ENCODE data around the gene RASGRP1. TPM values are rescaled to one million over a fixed set of nuclear protein-coding genes. Genes with fewer than 3 reads are reported as not detected.
A peak's percentile ranks its signal among the peaks of the same experiment; 100 is the strongest.

RASGRP1 gene
- total RNA-seq, 2 experiments from 2014 or later, result 200 to 208 TPM

DNA sequence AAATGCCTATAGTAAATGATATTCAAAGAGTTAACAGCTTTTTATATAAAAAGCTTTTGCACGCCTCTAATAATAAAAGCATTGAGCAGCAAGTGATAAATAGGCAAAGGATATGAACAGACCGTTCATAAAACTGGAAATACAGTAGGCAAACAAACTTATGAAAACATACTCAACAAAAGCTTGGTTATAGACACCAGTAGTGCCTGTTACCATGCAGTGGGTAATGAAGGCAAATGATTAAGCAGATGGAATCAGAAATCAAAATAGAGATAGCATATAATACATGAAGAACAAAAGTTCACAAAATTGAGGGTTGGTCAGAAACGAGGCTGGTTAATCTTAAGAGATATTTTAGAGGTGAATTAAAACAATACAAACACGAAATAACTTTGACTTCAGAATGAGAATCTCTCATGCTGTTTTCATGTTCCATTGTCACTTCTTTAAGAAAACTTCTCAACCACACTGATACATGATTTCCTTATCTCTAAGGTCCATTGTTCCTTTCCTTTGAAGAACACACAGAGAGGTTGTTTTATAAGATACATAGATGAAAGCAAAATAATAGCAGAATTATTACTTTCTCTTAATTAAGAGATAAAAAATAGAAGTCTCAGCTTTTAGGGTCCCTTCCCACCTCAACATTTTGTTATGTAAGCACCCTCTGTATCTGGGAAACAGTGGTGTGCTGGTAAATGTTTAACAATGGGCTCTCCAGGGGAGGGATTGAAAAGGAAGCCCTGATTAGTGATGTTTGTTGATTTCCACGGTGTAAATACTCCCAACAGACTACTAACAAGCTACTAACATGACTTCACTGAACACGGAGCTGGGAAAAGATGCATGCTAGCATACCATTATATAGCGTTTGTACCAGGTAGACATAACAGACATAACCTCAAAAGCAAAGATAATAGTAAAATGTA lies 12.6 kb downstream of the RASGRP1 start:
- ChIA-PET POLR2A (interaction anchor here (0.7 to 7.3 kb wide), 11 partner anchors 10 to 144 kb away, joined by 3 to 73 read pairs (median 9); partner anchors contain the start of genes FAM98B and RASGRP1), CTCF (interaction anchor here (0.8 to 5.7 kb wide), 13 partner anchors 9 to 148 kb away, joined by 3 to 36 read pairs (median 4); partner anchors contain the start of gene RASGRP1)
- Mint-ChIP-seq H3K36me3 (ENCODE audit: low read depth) (peaks cover 88% of the 10 kb centered on the region), H3K27me3 (no peaks in the 10 kb centered on the region), H3K9me3 (no peaks in the 10 kb centered on the region), H3K4me3 (peak overlapping the region; percentile 55), H3K27ac (peak overlapping the region; percentile 58), H3K4me1 (peaks cover 87% of the 10 kb centered on the region)
- DNase-seq, result no peak

- Mint-ChIP-seq H3K9me3 (no peaks in the 10 kb centered on the region), H3K36me3 (ENCODE audit: low read depth) (peaks cover 84% of the 10 kb centered on the region), H3K4me3 (no peak overlapping the region), H3K27ac (peak overlapping the region; percentile 11), H3K4me1 (peaks cover 81% of the 10 kb centered on the region), H3K27me3 (no peaks in the 10 kb centered on the region)
- POLR2A ChIA-PET, result interaction anchor here (0.6 to 1.8 kb wide), 5 partner anchors 13 to 141 kb away, joined by 3 to 7 read pairs (median 3); no protein-coding TSS in a partner anchor
- CTCF ChIA-PET, result interaction anchor here (1.2 to 1.7 kb wide), 3 partner anchors 15 to 150 kb away, joined by 3 to 5 read pairs (median 3); partner anchors contain the start of gene RASGRP1
- DNase-seq, result no peak
These were observed 15.4 kb downstream of the RASGRP1 start for GRCh38 chr15:38549222-38549621.

DNA sequence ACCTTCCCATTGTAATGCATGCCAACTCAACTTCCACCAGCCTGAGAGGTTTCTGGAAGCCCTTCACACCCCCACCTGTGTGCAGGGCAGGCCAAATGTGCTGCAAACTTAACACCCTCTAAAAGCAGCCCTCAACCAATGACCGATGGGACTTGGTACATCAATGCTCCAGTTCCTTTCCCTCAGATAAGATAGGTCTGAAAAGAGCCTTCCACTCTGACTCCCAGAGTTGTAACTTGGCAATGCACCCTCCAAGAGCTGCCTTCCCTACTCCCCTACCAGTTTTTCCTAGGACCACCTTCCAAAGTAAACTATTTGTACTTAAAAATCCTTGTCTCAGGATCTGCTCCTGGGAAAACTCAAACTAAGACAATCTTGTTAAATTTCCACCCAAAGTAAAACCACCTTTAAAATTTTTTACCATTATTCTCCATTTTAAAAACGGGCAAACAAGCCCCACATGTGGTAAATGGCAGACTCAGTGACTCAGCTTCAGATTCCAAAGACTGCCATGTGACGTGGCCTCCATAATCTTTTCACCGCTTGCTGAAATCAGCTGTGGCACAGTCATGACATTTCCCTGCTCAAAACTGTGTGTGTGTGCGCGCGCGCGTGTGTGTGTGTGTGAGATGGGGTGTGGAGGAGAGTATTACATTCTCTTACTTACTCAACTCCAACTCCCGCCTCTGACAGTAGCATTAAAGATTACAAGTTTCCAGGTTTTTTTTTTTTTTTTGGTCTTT lies 17.2 kb downstream of the RASGRP1 start:
- Mint-ChIP-seq H3K4me1 (peaks cover 77% of the 10 kb centered on the region), H3K36me3 (ENCODE audit: low read depth) (peaks cover 81% of the 10 kb centered on the region), H3K9me3 (no peaks in the 10 kb centered on the region), H3K27ac (peak overlapping the region; percentile 38), H3K27me3 (no peaks in the 10 kb centered on the region), H3K4me3 (no peak overlapping the region)
- POLR2A ChIA-PET, result interaction anchor here (1.0 to 1.4 kb wide), 5 partner anchors 8 to 136 kb away, joined by 3 to 6 read pairs (median 3); no protein-coding TSS in a partner anchor
- CTCF ChIA-PET, result interaction anchor here (1.6 kb wide), 1 partner anchor 17 kb away, joined by 3 read pairs; the partner anchor contains the start of gene RASGRP1
- DNase-seq, result no peak

DNA sequence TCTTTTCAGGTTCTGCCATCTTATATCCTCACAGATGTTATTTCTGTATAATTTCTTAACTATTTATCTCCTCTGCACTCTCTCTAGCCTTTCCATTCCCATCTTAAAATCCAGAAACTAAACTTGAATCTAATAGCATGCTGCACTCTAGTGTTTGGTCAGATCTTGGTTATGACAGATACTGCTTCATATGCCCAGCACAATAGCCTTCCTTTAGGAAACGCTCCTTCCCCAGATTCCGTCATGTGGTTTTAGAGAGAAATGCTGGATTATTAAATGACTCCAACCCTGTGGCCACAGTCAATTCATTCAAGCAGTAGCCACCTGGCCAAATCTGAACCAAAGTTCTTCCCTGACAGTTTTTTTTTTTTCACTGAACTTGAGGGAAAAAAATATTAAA lies 19.4 kb downstream of the RASGRP1 start:
- no peak for DNase-seq
- H3K4me3 Mint-ChIP-seq, result no peak overlapping the region
- POLR2A ChIA-PET, result interaction anchor here (1.2 to 1.5 kb wide), 3 partner anchors 12 to 151 kb away, joined by 3 to 7 read pairs (median 4); no protein-coding TSS in a partner anchor
- no peaks in the 10 kb centered on the region for H3K27me3 Mint-ChIP-seq
- no peak overlapping the region for H3K27ac Mint-ChIP-seq
- peaks cover 87% of the 10 kb centered on the region for H3K36me3 Mint-ChIP-seq (ENCODE audit: low read depth)
- no peaks in the 10 kb centered on the region for H3K9me3 Mint-ChIP-seq
- peaks cover 83% of the 10 kb centered on the region for H3K4me1 Mint-ChIP-seq
- CTCF ChIA-PET, result interaction anchor here (1.6 to 2.6 kb wide), 2 partner anchors 139 to 154 kb away, joined by 6 to 9 read pairs; no protein-coding TSS in a partner anchor

DNA sequence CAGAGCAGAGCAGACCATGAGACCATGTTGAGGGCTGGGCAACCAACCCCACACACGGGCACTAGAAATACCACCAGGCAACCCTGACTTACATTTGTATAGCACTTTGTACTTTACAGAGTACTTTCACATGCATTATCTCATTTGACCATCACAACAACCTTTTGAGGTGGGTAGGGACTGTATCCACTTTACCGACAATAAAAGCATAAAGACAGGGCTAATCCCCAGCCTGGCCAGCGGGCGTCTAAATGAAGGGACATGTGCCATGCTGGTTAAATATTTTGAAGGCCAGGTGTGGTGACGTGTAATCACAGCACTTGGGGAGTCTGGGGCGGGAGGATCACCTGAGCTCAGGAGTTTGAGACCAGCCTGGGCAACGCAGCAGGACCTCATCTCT lies 23.6 kb downstream of the RASGRP1 start:
- DNase-seq, result no peak
- Mint-ChIP-seq H3K27me3 (no peaks in the 10 kb centered on the region), H3K36me3 (ENCODE audit: low read depth) (peaks cover 85% of the 10 kb centered on the region), H3K4me1 (peaks cover 90% of the 10 kb centered on the region), H3K4me3 (no peak overlapping the region), H3K9me3 (no peaks in the 10 kb centered on the region), H3K27ac (peak overlapping the region; percentile 54)
- POLR2A ChIA-PET, result interaction anchor here (0.7 to 3.9 kb wide), 10 partner anchors 11 to 150 kb away, joined by 3 to 23 read pairs (median 5); no protein-coding TSS in a partner anchor
- CTCF ChIA-PET, result interaction anchor here (1.1 to 1.7 kb wide), 3 partner anchors 23 to 157 kb away, joined by 3 to 7 read pairs (median 6); no protein-coding TSS in a partner anchor

- no peak for DNase-seq
- ChIA-PET CTCF (interaction anchor here (1.7 kb wide), 1 partner anchor 150 kb away, joined by 7 read pairs; no protein-coding TSS in a partner anchor), POLR2A (interaction anchor here (0.7 to 3.9 kb wide), 8 partner anchors 12 to 151 kb away, joined by 3 to 23 read pairs (median 4); no protein-coding TSS in a partner anchor)
- H3K27me3 Mint-ChIP-seq, result no peaks in the 10 kb centered on the region
- peaks cover 93% of the 10 kb centered on the region for H3K4me1 Mint-ChIP-seq
- H3K4me3 Mint-ChIP-seq, result no peak overlapping the region
- peak overlapping the region; percentile 54 for H3K27ac Mint-ChIP-seq
- H3K9me3 Mint-ChIP-seq, result no peaks in the 10 kb centered on the region
- peaks cover 88% of the 10 kb centered on the region for H3K36me3 Mint-ChIP-seq (ENCODE audit: low read depth)
These were observed 24.1 kb downstream of the RASGRP1 start for GRCh38 chr15:38540510-38540909.

- Mint-ChIP-seq H3K27ac (peak overlapping the region; percentile 79), H3K9me3 (no peaks in the 10 kb centered on the region), H3K4me3 (peak overlapping the region; percentile 49), H3K4me1 (peaks cover 94% of the 10 kb centered on the region), H3K36me3 (ENCODE audit: low read depth) (peaks cover 88% of the 10 kb centered on the region), H3K27me3 (no peaks in the 10 kb centered on the region)
- DNase-seq, result no peak
- CTCF ChIA-PET, result interaction anchor here (1.1 to 2.8 kb wide), 2 partner anchors 25 to 152 kb away, joined by 4 to 12 read pairs; partner anchors contain the start of gene RASGRP1
- POLR2A ChIA-PET, result interaction anchor here (1.0 to 2.5 kb wide), 7 partner anchors 22 to 151 kb away, joined by 3 to 10 read pairs (median 4); no protein-coding TSS in a partner anchor
These were observed 25.6 kb downstream of the RASGRP1 start for GRCh38 chr15:38539008-38539343.

- no peak for DNase-seq
- CTCF ChIA-PET, result interaction anchor here (1.1 to 2.8 kb wide), 2 partner anchors 26 to 152 kb away, joined by 4 to 12 read pairs; partner anchors contain the start of gene RASGRP1
- POLR2A ChIA-PET, result interaction anchor here (0.7 to 2.5 kb wide), 10 partner anchors 13 to 152 kb away, joined by 3 to 10 read pairs (median 3); partner anchors contain the start of gene FAM98B
- Mint-ChIP-seq H3K4me1 (peaks cover 94% of the 10 kb centered on the region), H3K27me3 (no peaks in the 10 kb centered on the region), H3K4me3 (peak overlapping the region; percentile 49), H3K27ac (peak overlapping the region; percentile 79), H3K9me3 (no peaks in the 10 kb centered on the region), H3K36me3 (ENCODE audit: low read depth) (peaks cover 88% of the 10 kb centered on the region)
These were observed 26.1 kb downstream of the RASGRP1 start for GRCh38 chr15:38538328-38539007.

DNA sequence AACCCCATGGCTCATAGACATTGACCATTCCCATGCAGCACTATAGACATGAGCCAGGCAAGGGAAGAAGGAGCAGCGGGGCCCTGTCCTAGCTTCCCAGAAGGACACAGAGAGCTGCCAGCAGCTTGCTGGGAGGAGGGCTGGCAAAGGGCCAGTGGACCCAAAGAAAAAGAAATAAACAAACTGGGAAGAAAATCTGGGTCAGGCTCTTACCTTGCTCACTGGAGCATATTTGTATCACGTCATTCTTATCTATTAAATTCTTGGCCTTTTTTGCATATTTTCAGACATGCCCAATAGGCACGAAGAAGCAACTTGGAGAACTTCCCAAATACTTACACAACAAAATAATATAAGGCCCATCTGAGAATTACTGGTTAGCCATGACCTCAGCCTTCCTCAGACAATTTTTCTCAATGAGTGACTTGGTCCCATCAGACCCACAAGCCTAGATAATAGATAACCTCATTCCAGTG lies 28.4 kb downstream of the RASGRP1 start:
- POLR2A ChIA-PET, result interaction anchor here (1.2 to 1.5 kb wide), 4 partner anchors 24 to 152 kb away, joined by 3 to 5 read pairs (median 4); no protein-coding TSS in a partner anchor
- CTCF ChIA-PET, result no interaction called here
- peaks cover 92% of the 10 kb centered on the region for H3K36me3 Mint-ChIP-seq (ENCODE audit: low read depth)
- H3K4me1 Mint-ChIP-seq, result peaks cover 98% of the 10 kb centered on the region
- no peaks in the 10 kb centered on the region for H3K27me3 Mint-ChIP-seq
- no peak overlapping the region for H3K4me3 Mint-ChIP-seq
- no peaks in the 10 kb centered on the region for H3K9me3 Mint-ChIP-seq
- no peak for DNase-seq
- H3K27ac Mint-ChIP-seq, result peak overlapping the region; percentile 42

GRCh38 chr15:38535491-38536200 lies 29.0 kb downstream of the RASGRP1 start:
- ChIA-PET POLR2A (interaction anchor here (0.7 to 1.5 kb wide), 7 partner anchors 25 to 153 kb away, joined by 3 to 5 read pairs (median 4); partner anchors contain the start of gene RASGRP1), CTCF (interaction anchor here (1.0 to 1.2 kb wide), 3 partner anchors 95 to 164 kb away, joined by 3 to 5 read pairs (median 3); no protein-coding TSS in a partner anchor)
- H3K9me3 Mint-ChIP-seq, result no peaks in the 10 kb centered on the region
- H3K4me1 Mint-ChIP-seq, result peaks cover 98% of the 10 kb centered on the region
- no peak for DNase-seq
- H3K27ac Mint-ChIP-seq, result peak overlapping the region; percentile 42
- H3K36me3 Mint-ChIP-seq (ENCODE audit: low read depth), result peaks cover 93% of the 10 kb centered on the region
- no peaks in the 10 kb centered on the region for H3K27me3 Mint-ChIP-seq
- no peak overlapping the region for H3K4me3 Mint-ChIP-seq

GRCh38 chr15:38534691-38535090 lies 29.9 kb downstream of the RASGRP1 start:
- Mint-ChIP-seq H3K4me3 (no peak overlapping the region), H3K27ac (peak overlapping the region; percentile 42), H3K9me3 (no peaks in the 10 kb centered on the region), H3K4me1 (peaks cover 99% of the 10 kb centered on the region), H3K27me3 (no peaks in the 10 kb centered on the region), H3K36me3 (ENCODE audit: low read depth) (peaks cover 95% of the 10 kb centered on the region)
- ChIA-PET POLR2A (interaction anchor here (0.7 to 1.5 kb wide), 6 partner anchors 14 to 150 kb away, joined by 3 to 5 read pairs (median 4); no protein-coding TSS in a partner anchor), CTCF (interaction anchor here (1.0 to 1.4 kb wide), 4 partner anchors 94 to 165 kb away, joined by 3 to 5 read pairs (median 3); no protein-coding TSS in a partner anchor)
- DNase-seq, result no peak
